ENCODE measurements around the gene ITGA2.

The ITGA2 gene

DNA sequence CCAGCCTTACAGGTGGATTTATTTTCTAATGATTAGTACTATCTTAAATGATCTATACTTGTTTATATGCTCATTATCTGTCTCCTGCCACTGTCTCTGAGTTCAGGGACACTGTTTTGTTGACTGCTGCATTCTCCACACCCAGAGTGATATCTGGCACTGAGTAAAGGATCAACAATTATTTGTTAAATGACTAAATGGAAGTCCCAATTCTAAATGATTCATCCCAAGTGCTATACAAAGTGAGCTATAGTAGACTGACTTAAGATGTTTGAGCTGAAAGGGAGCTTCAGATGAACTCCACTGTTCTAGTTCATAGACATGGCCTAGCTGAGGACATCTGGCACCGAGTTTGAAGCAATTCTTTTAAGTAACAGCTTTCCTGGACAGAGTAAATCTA, 40.5 kb downstream of the ITGA2 start:
- ATAC-seq, result no peak
- TF ChIP-seq ARNTL (CRISPR knock-in tag; IDR thresholded peaks at IDR 0.05; ENCODE audit: borderline replicate concordance, low read depth) (no peak), ZFP30 (CRISPR knock-in tag; IDR thresholded peaks at IDR 0.05) (no peak), ESRRG (CRISPR knock-in tag; IDR thresholded peaks at IDR 0.05) (no peak), GLIS3 (CRISPR knock-in tag; IDR thresholded peaks at IDR 0.05) (no peak), PPARA (CRISPR knock-in tag; IDR thresholded peaks at IDR 0.05; ENCODE audit: borderline replicate concordance) (no peak), CSDC2 (CRISPR knock-in tag; IDR thresholded peaks at IDR 0.05) (no peak), ZC3H10 (CRISPR knock-in tag; IDR thresholded peaks at IDR 0.05) (no peak), CSRNP3 (CRISPR knock-in tag; IDR thresholded peaks at IDR 0.05) (no peak)

- no peak for ATAC-seq
- TF ChIP-seq OSR1 (CRISPR knock-in tag; IDR thresholded peaks at IDR 0.05) (no peak), BACH2 (CRISPR knock-in tag; IDR thresholded peaks at IDR 0.05; ENCODE audit: borderline replicate concordance) (no peak), ZFP3 (CRISPR knock-in tag; IDR thresholded peaks at IDR 0.05) (no peak), POU6F1 (CRISPR knock-in tag; IDR thresholded peaks at IDR 0.05; ENCODE audit: borderline replicate concordance, low read depth) (no peak), ARNTL (CRISPR knock-in tag; IDR thresholded peaks at IDR 0.05; ENCODE audit: borderline replicate concordance, low read depth) (no peak), RARB (CRISPR knock-in tag; IDR thresholded peaks at IDR 0.05) (no peak), ZNF565 (CRISPR knock-in tag; conservative IDR thresholded peaks at IDR 0.05; ENCODE audit: low read depth) (no peak), ISL1 (CRISPR knock-in tag; IDR thresholded peaks at IDR 0.05) (no peak), ZNF8 (CRISPR knock-in tag; IDR thresholded peaks at IDR 0.05) (no peak), PATZ1 (CRISPR knock-in tag; IDR thresholded peaks at IDR 0.05; ENCODE audit: borderline replicate concordance) (no peak), TOX (CRISPR knock-in tag; IDR thresholded peaks at IDR 0.05; ENCODE audit: borderline replicate concordance) (no peak), PPARA (CRISPR knock-in tag; IDR thresholded peaks at IDR 0.05; ENCODE audit: borderline replicate concordance) (no peak), ZC3H10 (CRISPR knock-in tag; IDR thresholded peaks at IDR 0.05) (no peak), ESRRG (CRISPR knock-in tag; IDR thresholded peaks at IDR 0.05) (no peak), TSHZ2 (CRISPR knock-in tag; IDR thresholded peaks at IDR 0.05) (no peak), TCF4 (CRISPR knock-in tag; IDR thresholded peaks at IDR 0.05; ENCODE audit: borderline replicate concordance) (no peak), ZFP30 (CRISPR knock-in tag; IDR thresholded peaks at IDR 0.05) (no peak), ZNF70 (CRISPR knock-in tag; IDR thresholded peaks at IDR 0.05) (no peak)
These were observed 41.7 kb downstream of the ITGA2 start for GRCh38 chr5:53030893-53031292.

GRCh38 chr5:53031695-53032096, 42.5 kb downstream of the ITGA2 start:
- peak; percentile 74 for ATAC-seq
- 0 out of 2 replicates have a peak, but pooled peaks have one; percentile 19 for TF ChIP-seq ZFP3 (CRISPR knock-in tag; IDR thresholded peaks at IDR 0.05)
- peak; percentile 67 for TF ChIP-seq ISL1 (CRISPR knock-in tag; IDR thresholded peaks at IDR 0.05)
- TF ChIP-seq CSRNP3 (CRISPR knock-in tag; IDR thresholded peaks at IDR 0.05), result no peak

Data from SK-N-SH treated with all-trans-retinoic acid at 6 μM for 48 hours (cell line).